SK-N-SH (cell line): Measurements from ENCODE around the gene TAOK1.

Experiments
- CHD2 ChIP-seq: fragments of 150-350 bp; IDR thresholded peaks from 2 replicates; pipeline ENCODE4 v1.6.1; 2018; ENCODE audit warnings: low read length; ENCODE audit not compliant: partially characterized antibody
- ELF1 ChIP-seq: IDR thresholded peaks from 2 replicates; pipeline ENCODE4 v1.4.0; 2012
- EP300 ChIP-seq, 2 experiments: IDR thresholded peaks; 2 replicates each; pipeline versions ENCODE4 v1.4.0 to v1.6.1; 2012; ENCODE audit warnings: borderline replicate concordance in 1 of 2, low read depth in 1 of 2, low read length in 1 of 2
- EZH2phosphoT487 ChIP-seq: fragments of 200-600 bp; sonication (generic); IDR thresholded peaks from 2 replicates; pipeline ENCODE4 v1.6.1; 2017; ENCODE audit warnings: low read depth, mixed run types, mild to moderate bottlenecking, antibody characterized with exemption, moderate library complexity, borderline replicate concordance
- NRF1 ChIP-seq: IDR thresholded peaks from 2 replicates; pipeline ENCODE4 v1.6.1; 2012; ENCODE audit warnings: low read depth, mild to moderate bottlenecking, low read length
- POLR2AphosphoS5 ChIP-seq: IDR thresholded peaks from 2 replicates; pipeline ENCODE4 v1.6.1; 2012; ENCODE audit warnings: low read depth, low read length
- RAD21 ChIP-seq: IDR thresholded peaks from 2 replicates; pipeline ENCODE4 v1.6.1; 2012; ENCODE audit warnings: mild to moderate bottlenecking, low read length
- SMC3 ChIP-seq: IDR thresholded peaks from 2 replicates; pipeline ENCODE4 v1.6.1; 2012; ENCODE audit warnings: low read depth, low read length, improper control_type of control experiment
- TF ChIP-seq, protein P1 (sequence below): fragments of 200-600 bp; sonication (generic); IDR thresholded peaks from 2 replicates; pipeline ENCODE4 v1.6.1; 2017; ENCODE audit warnings: antibody characterized with exemption, mild to moderate bottlenecking, moderate library complexity
- TF ChIP-seq, protein P2 (sequence below): IDR thresholded peaks from 2 replicates; pipeline ENCODE4 v1.6.1; 2012; ENCODE audit warnings: mild to moderate bottlenecking, low read depth, low read length, moderate library complexity
- TF ChIP-seq, protein P3 (sequence below): IDR thresholded peaks from 2 replicates; pipeline ENCODE4; 2012

DNA sequence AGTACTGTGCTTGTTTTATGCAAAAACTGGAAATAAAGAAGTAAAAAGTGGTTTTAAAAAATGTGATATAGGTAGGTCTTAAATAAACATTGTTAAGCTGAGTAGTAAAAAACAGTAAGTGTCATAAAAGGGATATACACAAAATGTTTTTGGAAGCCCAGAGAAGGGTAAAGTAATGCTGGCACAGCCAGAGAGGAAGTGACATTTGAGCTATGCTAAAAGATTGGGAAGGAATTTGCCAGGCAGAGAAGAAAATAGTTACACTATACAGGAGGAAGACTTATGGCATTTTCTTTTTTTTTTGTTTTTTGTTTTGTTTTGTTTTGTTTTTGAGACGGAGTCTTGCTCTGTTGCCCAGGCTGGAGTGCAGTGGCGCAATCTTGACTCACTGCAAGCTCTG is 40.8 kb upstream of the TAOK1 start:
- TF ChIP-seq, protein P1, sequence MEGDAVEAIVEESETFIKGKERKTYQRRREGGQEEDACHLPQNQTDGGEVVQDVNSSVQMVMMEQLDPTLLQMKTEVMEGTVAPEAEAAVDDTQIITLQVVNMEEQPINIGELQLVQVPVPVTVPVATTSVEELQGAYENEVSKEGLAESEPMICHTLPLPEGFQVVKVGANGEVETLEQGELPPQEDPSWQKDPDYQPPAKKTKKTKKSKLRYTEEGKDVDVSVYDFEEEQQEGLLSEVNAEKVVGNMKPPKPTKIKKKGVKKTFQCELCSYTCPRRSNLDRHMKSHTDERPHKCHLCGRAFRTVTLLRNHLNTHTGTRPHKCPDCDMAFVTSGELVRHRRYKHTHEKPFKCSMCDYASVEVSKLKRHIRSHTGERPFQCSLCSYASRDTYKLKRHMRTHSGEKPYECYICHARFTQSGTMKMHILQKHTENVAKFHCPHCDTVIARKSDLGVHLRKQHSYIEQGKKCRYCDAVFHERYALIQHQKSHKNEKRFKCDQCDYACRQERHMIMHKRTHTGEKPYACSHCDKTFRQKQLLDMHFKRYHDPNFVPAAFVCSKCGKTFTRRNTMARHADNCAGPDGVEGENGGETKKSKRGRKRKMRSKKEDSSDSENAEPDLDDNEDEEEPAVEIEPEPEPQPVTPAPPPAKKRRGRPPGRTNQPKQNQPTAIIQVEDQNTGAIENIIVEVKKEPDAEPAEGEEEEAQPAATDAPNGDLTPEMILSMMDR, result no peak
- TF ChIP-seq POLR2AphosphoS5 (no peak), RAD21 (no peak), SMC3 (no peak), EZH2phosphoT487 (no peak), NRF1 (no peak), EP300 (IDR thresholded peaks at IDR 0.05; ENCODE audit: borderline replicate concordance in 1 of 2, low read depth in 1 of 2, low read length in 1 of 2) (no peak), ELF1 (no peak), CHD2 (no peak)
- TF ChIP-seq, protein P2, sequence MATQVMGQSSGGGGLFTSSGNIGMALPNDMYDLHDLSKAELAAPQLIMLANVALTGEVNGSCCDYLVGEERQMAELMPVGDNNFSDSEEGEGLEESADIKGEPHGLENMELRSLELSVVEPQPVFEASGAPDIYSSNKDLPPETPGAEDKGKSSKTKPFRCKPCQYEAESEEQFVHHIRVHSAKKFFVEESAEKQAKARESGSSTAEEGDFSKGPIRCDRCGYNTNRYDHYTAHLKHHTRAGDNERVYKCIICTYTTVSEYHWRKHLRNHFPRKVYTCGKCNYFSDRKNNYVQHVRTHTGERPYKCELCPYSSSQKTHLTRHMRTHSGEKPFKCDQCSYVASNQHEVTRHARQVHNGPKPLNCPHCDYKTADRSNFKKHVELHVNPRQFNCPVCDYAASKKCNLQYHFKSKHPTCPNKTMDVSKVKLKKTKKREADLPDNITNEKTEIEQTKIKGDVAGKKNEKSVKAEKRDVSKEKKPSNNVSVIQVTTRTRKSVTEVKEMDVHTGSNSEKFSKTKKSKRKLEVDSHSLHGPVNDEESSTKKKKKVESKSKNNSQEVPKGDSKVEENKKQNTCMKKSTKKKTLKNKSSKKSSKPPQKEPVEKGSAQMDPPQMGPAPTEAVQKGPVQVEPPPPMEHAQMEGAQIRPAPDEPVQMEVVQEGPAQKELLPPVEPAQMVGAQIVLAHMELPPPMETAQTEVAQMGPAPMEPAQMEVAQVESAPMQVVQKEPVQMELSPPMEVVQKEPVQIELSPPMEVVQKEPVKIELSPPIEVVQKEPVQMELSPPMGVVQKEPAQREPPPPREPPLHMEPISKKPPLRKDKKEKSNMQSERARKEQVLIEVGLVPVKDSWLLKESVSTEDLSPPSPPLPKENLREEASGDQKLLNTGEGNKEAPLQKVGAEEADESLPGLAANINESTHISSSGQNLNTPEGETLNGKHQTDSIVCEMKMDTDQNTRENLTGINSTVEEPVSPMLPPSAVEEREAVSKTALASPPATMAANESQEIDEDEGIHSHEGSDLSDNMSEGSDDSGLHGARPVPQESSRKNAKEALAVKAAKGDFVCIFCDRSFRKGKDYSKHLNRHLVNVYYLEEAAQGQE, result no peak
- TF ChIP-seq, protein P3, sequence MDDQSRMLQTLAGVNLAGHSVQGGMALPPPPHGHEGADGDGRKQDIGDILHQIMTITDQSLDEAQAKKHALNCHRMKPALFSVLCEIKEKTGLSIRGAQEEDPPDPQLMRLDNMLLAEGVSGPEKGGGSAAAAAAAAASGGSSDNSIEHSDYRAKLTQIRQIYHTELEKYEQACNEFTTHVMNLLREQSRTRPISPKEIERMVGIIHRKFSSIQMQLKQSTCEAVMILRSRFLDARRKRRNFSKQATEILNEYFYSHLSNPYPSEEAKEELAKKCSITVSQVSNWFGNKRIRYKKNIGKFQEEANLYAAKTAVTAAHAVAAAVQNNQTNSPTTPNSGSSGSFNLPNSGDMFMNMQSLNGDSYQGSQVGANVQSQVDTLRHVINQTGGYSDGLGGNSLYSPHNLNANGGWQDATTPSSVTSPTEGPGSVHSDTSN, result no peak
